ENCODE results near the gene ZFP30. TPM values are rescaled to one million over a fixed set of nuclear protein-coding genes. Genes with fewer than 3 reads are reported as not detected.

Gene ZFP30
- total and polyA plus RNA-seq, 9 donors, result 5.9 to 23.0 (median 15.5) TPM

- intact Hi-C loops (cut with DNase I), result no loop called here
- no peak for TF ChIP-seq POLR2A (IDR thresholded peaks at IDR 0.05)
- no peak for TF ChIP-seq CTCF (IDR thresholded peaks at IDR 0.05)
- no peak for TF ChIP-seq EP300 (IDR thresholded peaks at IDR 0.05)
- H3K4me1 ChIP-seq (ENCODE audit: insufficient read depth), result no peaks in the 10 kb centered on the region
- no peak overlapping the region for H3K27ac ChIP-seq
- H3K9me3 ChIP-seq, result peaks cover 17 to 32% of the 10 kb centered on the region in 2 donors
- no peaks in the 10 kb centered on the region for H3K27me3 ChIP-seq
- DNase-seq, result no peak
- no peaks in the 10 kb centered on the region for H3K36me3 ChIP-seq
- no peak overlapping the region for H3K4me3 ChIP-seq
These were observed 83.1 kb downstream of the ZFP30 start for GRCh38 chr19:37572203-37572602.

- intact Hi-C loops (cut with DNase I), result loop anchor here in 1 of 4 donors (2.0 kb wide), 1 partner anchor 17 kb away; no protein-coding TSS in a partner anchor
- Histone ChIP-seq H3K27ac (no peak overlapping the region), H3K9me3 (peaks cover 17 to 55% of the 10 kb centered on the region in 2 donors), H3K4me1 (ENCODE audit: insufficient read depth) (no peaks in the 10 kb centered on the region), H3K4me3 (no peak overlapping the region), H3K27me3 (no peaks in the 10 kb centered on the region), H3K36me3 (no peaks in the 10 kb centered on the region)
- DNase-seq, result no peak
- TF ChIP-seq CTCF (IDR thresholded peaks at IDR 0.05) (no peak), EP300 (IDR thresholded peaks at IDR 0.05) (no peak), POLR2A (IDR thresholded peaks at IDR 0.05) (no peak)
These were observed 89.9 kb downstream of the ZFP30 start for GRCh38 chr19:37565370-37565669.

- H3K4me1 ChIP-seq (ENCODE audit: insufficient read depth), result no peaks in the 10 kb centered on the region
- WGBS, 3 donors, result 95 to 98% (median 97%) methylated on average over 7 of the region's 7 CpGs
- H3K27ac ChIP-seq, result no peak overlapping the region
- H3K27me3 ChIP-seq, result no peaks in the 10 kb centered on the region
- no peak overlapping the region for H3K4me3 ChIP-seq
- H3K9me3 ChIP-seq, result peaks cover 17 to 52% of the 10 kb centered on the region in 2 donors
- intact Hi-C loops (cut with DNase I), result loop anchor here in 1 of 4 donors (2.0 kb wide), 1 partner anchor 16 kb away; no protein-coding TSS in a partner anchor
- TF ChIP-seq EP300 (IDR thresholded peaks at IDR 0.05) (no peak), CTCF (IDR thresholded peaks at IDR 0.05) (no peak), POLR2A (IDR thresholded peaks at IDR 0.05) (no peak)
- DNase-seq, result no peak
- H3K36me3 ChIP-seq, result no peaks in the 10 kb centered on the region
These were observed 90.5 kb downstream of the ZFP30 start for GRCh38 chr19:37564624-37565369.

Small RNA genes within 50 kb of the gene (small RNA-seq; reads per million reads assigned to genes)
- not detected for gene SELENOKP1

Other genes with a start within 250 kb of the ZFP30 start
- 10 to 100 TPM in 1 of 7 donors, 1 to 10 TPM in 6; 7.1 to 11.0 (median 9.0) TPM for gene ZNF569, start 188.0 kb downstream of the ZFP30 start, total RNA-seq
- gene ZNF569, start 188.0 kb downstream of the ZFP30 start, polyA plus RNA-seq, result 1 to 10 TPM; 3.9 to 5.7 TPM
- 1 to 10 TPM; 4.5 to 9.0 (median 7.7) TPM for gene ZNF570, start 186.1 kb downstream of the ZFP30 start, total RNA-seq
- 1 to 10 TPM; 4.2 to 5.0 TPM for gene ZNF570, start 186.1 kb downstream of the ZFP30 start, polyA plus RNA-seq
- 10 to 100 TPM in 4 of 7 donors, 1 to 10 TPM in 3; 7.9 to 18.2 (median 11.6) TPM for gene ZNF793, start 148.5 kb downstream of the ZFP30 start, total RNA-seq
- gene ZNF793, start 148.5 kb downstream of the ZFP30 start, polyA plus RNA-seq, result 1 to 10 TPM; 5.0 to 9.0 TPM
- 10 to 100 TPM in 3 of 7 donors, 1 to 10 TPM in 4; 5.8 to 16.8 (median 9.4) TPM for gene ZNF571, start 60.7 kb downstream of the ZFP30 start, total RNA-seq
- 1 to 10 TPM; 4.5 to 6.8 TPM for gene ZNF571, start 60.7 kb downstream of the ZFP30 start, polyA plus RNA-seq
- gene ZNF540, start 60.6 kb downstream of the ZFP30 start, total RNA-seq, result 10 to 100 TPM in 2 of 7 donors, 1 to 10 TPM in 5; 1.6 to 17.1 (median 8.8) TPM
- 1 to 10 TPM; 5.8 to 8.4 TPM for gene ZNF540, start 60.6 kb downstream of the ZFP30 start, polyA plus RNA-seq
- gene ZNF607, start 64.3 kb upstream of the ZFP30 start, total RNA-seq, result 10 to 100 TPM in 4 of 7 donors, 1 to 10 TPM in 3; 5.0 to 16.3 (median 11.7) TPM
- gene ZNF607, start 64.3 kb upstream of the ZFP30 start, polyA plus RNA-seq, result 1 to 10 TPM; 3.4 to 7.4 TPM
- gene ZNF573, start 124.1 kb upstream of the ZFP30 start, total RNA-seq, result 10 to 100 TPM in 5 of 7 donors, 1 to 10 TPM in 2; 6.4 to 19.3 (median 17.3) TPM
- 1 to 10 TPM; 2.7 to 6.9 TPM for gene ZNF573, start 124.1 kb upstream of the ZFP30 start, polyA plus RNA-seq